Loucy (cell line): ENCODE results near the gene GPR26.

Source experiments
- H2AFZ ChIP-seq: fragments of 200-600 bp; sonication (generic); 2 replicates; pipeline ENCODE4 v1.6.0; 2016; ENCODE audit warnings: antibody characterized with exemption, mild to moderate bottlenecking, low read length, moderate library complexity
- H3F3A ChIP-seq: fragments of 200-600 bp; 2 replicates; pipeline ENCODE4 v1.6.0; 2016; ENCODE audit warnings: antibody characterized with exemption, low read depth, mild to moderate bottlenecking
- H3K27me3 ChIP-seq: fragments of 200-600 bp; sonication (generic); 2 replicates; pipeline ENCODE4 v1.6.1; 2014; ENCODE audit warnings: low read length, mild to moderate bottlenecking; ENCODE audit not compliant: insufficient read depth, poor library complexity, severe bottlenecking
- H3K36me3 ChIP-seq: fragments of 200-600 bp; sonication (generic); 2 replicates; pipeline ENCODE4 v1.6.1; 2016; ENCODE audit warnings: low read length; ENCODE audit not compliant: insufficient read depth
- H3K4me1 ChIP-seq: fragments of 200-600 bp; sonication (generic); 2 replicates; pipeline ENCODE4 v1.5.1; 2014; ENCODE audit warnings: low read length, mild to moderate bottlenecking; ENCODE audit not compliant: insufficient read depth, poor library complexity, severe bottlenecking
- H3K4me2 ChIP-seq: fragments of 200-600 bp; sonication (generic); 2 replicates; pipeline ENCODE4 v1.6.0; 2014; ENCODE audit warnings: antibody characterized with exemption, low read length, low read depth, mild to moderate bottlenecking; ENCODE audit not compliant: poor library complexity, severe bottlenecking
- H3K4me3 ChIP-seq: fragments of 200-600 bp; sonication (generic); 2 replicates; pipeline ENCODE4 v1.5.1; 2014; ENCODE audit warnings: low read length, mild to moderate bottlenecking, mixed read lengths; ENCODE audit not compliant: poor library complexity, severe bottlenecking
- H3K79me2 ChIP-seq: fragments of 200-600 bp; sonication (generic); 2 replicates; pipeline ENCODE4 v1.6.1; 2014; ENCODE audit warnings: low read length; ENCODE audit not compliant: insufficient read depth
- H3K9ac ChIP-seq: fragments of 200-600 bp; sonication (generic); 2 replicates; pipeline ENCODE4 v1.6.0; 2014; ENCODE audit warnings: mild to moderate bottlenecking, low read depth, low read length, moderate library complexity; ENCODE audit not compliant: poor library complexity, severe bottlenecking
- H3K9me2 ChIP-seq: fragments of 200-600 bp; sonication (generic); replicated peaks from 2 replicates; pipeline ENCODE4 v1.6.1; 2016; ENCODE audit warnings: low read depth, low read length, mixed read lengths
- H3K9me3 ChIP-seq: fragments of 200-600 bp; sonication (generic); 2 replicates; pipeline ENCODE4 v1.6.1; 2014; ENCODE audit warnings: mild to moderate bottlenecking, antibody characterized with exemption, low read length, low read depth; ENCODE audit not compliant: insufficient read depth
- H4K20me1 ChIP-seq: fragments of 200-600 bp; sonication (generic); 2 replicates; pipeline ENCODE4 v1.6.0; 2014; ENCODE audit warnings: antibody characterized with exemption, low read length, mild to moderate bottlenecking; ENCODE audit not compliant: insufficient read depth, poor library complexity, severe bottlenecking
- EZH2phosphoT487 ChIP-seq: fragments of 200-600 bp; IDR thresholded peaks from 2 replicates; pipeline ENCODE4 v1.6.1; 2018; ENCODE audit warnings: antibody characterized with exemption, mild to moderate bottlenecking, moderate library complexity, borderline replicate concordance
- TF ChIP-seq, protein P1 (sequence below): fragments of 200-600 bp; sonication (generic); conservative IDR thresholded peaks from 2 replicates; pipeline ENCODE4 v1.5.1; 2014; ENCODE audit warnings: mild to moderate bottlenecking, antibody characterized with exemption, low read length

The GPR26 gene

GRCh38 chr10:123651421-123652047 lies 14.6 kb upstream of the GPR26 start:
- Histone ChIP-seq H3K9ac (no peak overlapping the region), H3F3A (no peaks in the 10 kb centered on the region), H4K20me1 (no peaks in the 10 kb centered on the region), H2AFZ (no peak overlapping the region), H3K4me2 (no peak overlapping the region), H3K36me3 (no peaks in the 10 kb centered on the region), H3K4me3 (no peak overlapping the region), H3K9me2 (no peaks in the 10 kb centered on the region), H3K9me3 (no peaks in the 10 kb centered on the region), H3K79me2 (no peaks in the 10 kb centered on the region), H3K27me3 (no peaks in the 10 kb centered on the region), H3K4me1 (no peaks in the 10 kb centered on the region)
- TF ChIP-seq, protein P1, sequence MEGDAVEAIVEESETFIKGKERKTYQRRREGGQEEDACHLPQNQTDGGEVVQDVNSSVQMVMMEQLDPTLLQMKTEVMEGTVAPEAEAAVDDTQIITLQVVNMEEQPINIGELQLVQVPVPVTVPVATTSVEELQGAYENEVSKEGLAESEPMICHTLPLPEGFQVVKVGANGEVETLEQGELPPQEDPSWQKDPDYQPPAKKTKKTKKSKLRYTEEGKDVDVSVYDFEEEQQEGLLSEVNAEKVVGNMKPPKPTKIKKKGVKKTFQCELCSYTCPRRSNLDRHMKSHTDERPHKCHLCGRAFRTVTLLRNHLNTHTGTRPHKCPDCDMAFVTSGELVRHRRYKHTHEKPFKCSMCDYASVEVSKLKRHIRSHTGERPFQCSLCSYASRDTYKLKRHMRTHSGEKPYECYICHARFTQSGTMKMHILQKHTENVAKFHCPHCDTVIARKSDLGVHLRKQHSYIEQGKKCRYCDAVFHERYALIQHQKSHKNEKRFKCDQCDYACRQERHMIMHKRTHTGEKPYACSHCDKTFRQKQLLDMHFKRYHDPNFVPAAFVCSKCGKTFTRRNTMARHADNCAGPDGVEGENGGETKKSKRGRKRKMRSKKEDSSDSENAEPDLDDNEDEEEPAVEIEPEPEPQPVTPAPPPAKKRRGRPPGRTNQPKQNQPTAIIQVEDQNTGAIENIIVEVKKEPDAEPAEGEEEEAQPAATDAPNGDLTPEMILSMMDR = no peak
- no peak for TF ChIP-seq EZH2phosphoT487

GRCh38 chr10:123655751-123656150 lies 10.4 kb upstream of the GPR26 start:
- Histone ChIP-seq H3K9me2 (no peaks in the 10 kb centered on the region), H3K79me2 (no peaks in the 10 kb centered on the region), H3K9me3 (no peaks in the 10 kb centered on the region), H3K4me3 (no peak overlapping the region), H3K4me1 (no peaks in the 10 kb centered on the region), H4K20me1 (no peaks in the 10 kb centered on the region), H3K27me3 (no peaks in the 10 kb centered on the region), H3K4me2 (no peak overlapping the region), H3K36me3 (no peaks in the 10 kb centered on the region), H3K9ac (no peak overlapping the region), H3F3A (no peaks in the 10 kb centered on the region), H2AFZ (no peak overlapping the region)
- no peak for TF ChIP-seq EZH2phosphoT487
- TF ChIP-seq, protein P1 = no peak

GRCh38 chr10:123663522-123663921 lies 2.6 kb upstream of the GPR26 start:
- Histone ChIP-seq H4K20me1 (no peaks in the 10 kb centered on the region), H3K27me3 (no peaks in the 10 kb centered on the region), H3K79me2 (no peaks in the 10 kb centered on the region), H3F3A (no peaks in the 10 kb centered on the region), H3K9me3 (no peaks in the 10 kb centered on the region; the same call in 1 of the 2 replicates), H3K4me1 (no peaks in the 10 kb centered on the region), H3K4me2 (no peak overlapping the region), H3K36me3 (no peaks in the 10 kb centered on the region), H2AFZ (no peak overlapping the region), H3K4me3 (no peak overlapping the region), H3K9me2 (no peaks in the 10 kb centered on the region), H3K9ac (no peak overlapping the region)
- no peak for TF ChIP-seq EZH2phosphoT487
